Camera-type eye (tissue), 1 donor: Measurements from ENCODE around the gene CD27. TPM values are rescaled to one million over a fixed set of nuclear protein-coding genes. Genes with fewer than 3 reads are reported as not detected.

Source experiments
- total RNA-seq: library from RNA; depleted of rRNA; stranded (reverse); fragments of >200 nt; gene quantifications from one replicate; pipeline ENCODE4 v1.2.3, GENCODE V29; 2014

Gene CD27
- total RNA-seq = not detected

GRCh38 chr12:6444704-6445688, at the start of gene CD27:
TSS of gene CD27 (plus strand) at chr12:6444955. CDS start at chr12:6445096, 141 bp downstream.

DNA sequence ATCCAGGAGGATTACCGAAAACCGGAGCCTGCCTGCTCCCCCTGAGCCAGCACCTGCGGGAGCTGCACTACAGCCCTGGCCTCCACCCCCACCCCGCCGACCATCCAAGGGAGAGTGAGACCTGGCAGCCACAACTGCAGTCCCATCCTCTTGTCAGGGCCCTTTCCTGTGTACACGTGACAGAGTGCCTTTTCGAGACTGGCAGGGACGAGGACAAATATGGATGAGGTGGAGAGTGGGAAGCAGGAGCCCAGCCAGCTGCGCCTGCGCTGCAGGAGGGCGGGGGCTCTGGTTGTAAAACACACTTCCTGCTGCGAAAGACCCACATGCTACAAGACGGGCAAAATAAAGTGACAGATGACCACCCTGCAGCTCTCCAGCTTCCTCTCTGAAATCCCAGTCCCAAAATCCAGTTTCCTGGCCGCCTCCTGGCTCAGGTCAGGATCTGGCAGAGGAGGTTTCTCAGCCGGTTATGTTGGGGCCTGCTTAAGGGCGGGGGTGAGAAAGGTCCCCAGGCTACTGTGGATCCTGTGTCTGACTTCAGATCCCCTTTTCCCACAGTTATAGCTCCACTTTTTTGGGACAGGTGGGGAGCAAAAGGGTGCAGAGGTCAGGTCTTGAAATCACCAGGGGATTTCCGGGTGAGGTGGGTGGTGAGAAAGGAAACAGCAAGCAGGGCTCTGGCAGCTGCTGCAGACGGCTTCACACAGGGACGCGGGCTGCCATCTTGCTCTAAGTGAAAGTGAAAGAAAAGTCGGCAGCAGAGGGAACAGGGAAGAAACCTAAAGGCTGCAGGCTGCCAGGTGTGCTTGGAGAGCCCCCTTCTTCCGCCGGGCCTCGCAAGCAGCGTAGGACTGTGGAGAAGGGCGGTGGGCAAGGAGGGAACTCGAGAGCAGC, 6.8 kb downstream of the CD27 start, which contains the start of gene TAPBPL:
Gene TAPBPL (plus strand): TSS at position 695 of the 897 bp plus-strand sequence. CDS start 207 bp downstream, outside the sequence.

GRCh38 chr12:6470375-6471163, 25.8 kb downstream of the CD27 start, which contains the start of gene VAMP1:
TSS of gene VAMP1 (minus strand) at chr12:6470677. CDS start at chr12:6470531, 146 bp downstream.

DNA sequence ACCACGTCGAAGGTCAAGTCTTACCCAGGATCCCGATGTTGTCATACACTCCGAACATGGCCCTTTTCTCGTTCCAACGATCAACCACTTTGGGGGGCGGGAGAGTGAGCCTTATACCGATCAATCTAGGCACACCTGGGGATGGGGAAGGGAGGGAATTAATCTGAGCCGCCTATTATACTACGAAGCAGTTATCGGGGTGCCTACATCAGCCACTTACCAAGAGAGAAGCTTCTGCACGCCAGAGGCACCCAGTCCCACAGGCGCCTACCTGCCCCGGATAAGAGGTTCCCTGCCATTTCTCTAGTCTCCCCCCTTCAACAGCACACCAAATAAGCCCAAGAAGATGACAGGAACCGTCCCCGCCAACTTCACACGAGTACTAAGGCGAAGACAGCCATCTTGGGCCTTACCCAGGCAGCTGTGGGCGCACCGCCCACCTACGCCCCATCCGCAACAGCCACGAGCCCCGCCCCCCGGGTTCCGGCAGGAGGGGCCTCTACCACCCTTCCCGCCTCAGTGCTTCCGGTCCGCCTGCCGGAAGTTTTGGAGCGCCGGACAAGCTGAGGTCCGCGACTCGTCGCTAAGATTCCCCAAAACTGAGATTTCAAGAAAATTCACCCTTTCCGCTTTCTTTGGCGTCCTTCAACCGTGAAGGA, 48.2 kb downstream of the CD27 start, which contains the start of gene MRPL51:
Gene MRPL51 (minus strand): TSS at position 425 of the 659 bp plus-strand sequence. CDS start 126 bp downstream, at position 299.

GRCh38 chr12:6493497-6494257, 48.9 kb downstream of the CD27 start, which contains the start of gene NCAPD2:
TSS of gene NCAPD2 (plus strand) at chr12:6494102. CDS start at chr12:6495099, 997 bp downstream.

Other genes starting within 250 kb of the CD27 start
- 89.8 TPM for gene CD9, start 244.6 kb upstream of the CD27 start, total RNA-seq
- 2.0 TPM for gene PLEKHG6, start 134.3 kb upstream of the CD27 start, total RNA-seq
- gene TNFRSF1A, start 102.9 kb upstream of the CD27 start, total RNA-seq = 68.6 TPM
- 4.9 TPM for gene SCNN1A, start 69.4 kb upstream of the CD27 start, total RNA-seq
- gene LTBR, start 60.8 kb upstream of the CD27 start, total RNA-seq = 21.1 TPM
- 15.7 TPM for gene TAPBPL, start 7.1 kb downstream of the CD27 start, total RNA-seq
- 11.9 TPM for gene VAMP1, start 25.7 kb downstream of the CD27 start, total RNA-seq
- gene MRPL51, start 48.3 kb downstream of the CD27 start, total RNA-seq = 35.3 TPM
- gene NCAPD2, start 49.1 kb downstream of the CD27 start, total RNA-seq = 43.5 TPM
- gene GAPDH, start 89.6 kb downstream of the CD27 start, total RNA-seq = 2,517 TPM
- 17.6 TPM for gene IFFO1, start 111.1 kb downstream of the CD27 start, total RNA-seq
- gene NOP2, start 123.3 kb downstream of the CD27 start, total RNA-seq = 20.6 TPM
- gene CHD4, start 162.4 kb downstream of the CD27 start, total RNA-seq = 275 TPM
- gene LPAR5, start 191.0 kb downstream of the CD27 start, total RNA-seq = 0.88 TPM
- gene ACRBP, start 202.5 kb downstream of the CD27 start, total RNA-seq = 0.49 TPM
- gene ING4, start 218.2 kb downstream of the CD27 start, total RNA-seq = 121 TPM
- gene ZNF384, start 244.4 kb downstream of the CD27 start, total RNA-seq = 40.8 TPM